DND-41 (cell line): ENCODE data around the gene ACOT12.

Experiments used
- ATAC-seq: fragments of 200-7000 bp; cut with Tn5 transposase; 3 replicates; pipeline ENCODE4 v1.9.1; 2021; ENCODE audit warnings: low read depth; ENCODE audit not compliant: insufficient read depth
- DNase-seq: peaks from one replicate; pipeline ENCODE4 v3.0.0-alpha.2; 2020
- H2AFZ ChIP-seq: 2 replicates; pipeline ENCODE4 v1.6.0; 2012; ENCODE audit warnings: low read depth, low read length
- H3K27ac ChIP-seq: 2 replicates; pipeline ENCODE4 v1.5.1; 2012; ENCODE audit warnings: low read length, inconsistent platforms
- H3K27me3 ChIP-seq: fragments of 200-600 bp; sonication (generic); 2 replicates; pipeline ENCODE4 v1.6.0; 2012; ENCODE audit warnings: low read length, mild to moderate bottlenecking, inconsistent platforms; ENCODE audit not compliant: insufficient read depth, poor library complexity
- H3K36me3 ChIP-seq: 2 replicates; pipeline ENCODE4 v1.5.1; 2012; ENCODE audit warnings: low read length, inconsistent platforms; ENCODE audit not compliant: insufficient read depth
- H3K4me1 ChIP-seq: 2 replicates; pipeline ENCODE4 v1.5.1; 2012; ENCODE audit warnings: mild to moderate bottlenecking, low read length; ENCODE audit not compliant: insufficient read depth
- H3K4me2 ChIP-seq: 2 replicates; pipeline ENCODE4 v1.6.0; 2012; ENCODE audit warnings: mild to moderate bottlenecking, moderate library complexity, low read length, inconsistent platforms; ENCODE audit not compliant: insufficient read depth
- H3K4me3 ChIP-seq, 2 experiments: fragments of 200-600 bp in 1 of 2; shearing (Covaris generic) in 1 of 2; 2 replicates each; pipeline ENCODE4 v1.5.1; 2012 to 2016; ENCODE audit warnings: inconsistent platforms in 2 of 2, low read length in 2 of 2, mild to moderate bottlenecking in 2 of 2, low read depth in 1 of 2, moderate library complexity in 1 of 2
- H3K79me2 ChIP-seq: 2 replicates; pipeline ENCODE4 v1.6.0; 2012; ENCODE audit warnings: low read length, inconsistent platforms; ENCODE audit not compliant: insufficient read depth
- H3K9ac ChIP-seq: 2 replicates; pipeline ENCODE4 v1.6.0; 2012; ENCODE audit warnings: low read depth, mild to moderate bottlenecking, inconsistent platforms, low read length, moderate library complexity
- H3K9me3 ChIP-seq: 2 replicates; pipeline ENCODE4 v1.5.1; 2012; ENCODE audit warnings: low read length, moderate library complexity, mild to moderate bottlenecking, inconsistent platforms; ENCODE audit not compliant: insufficient read depth, severe bottlenecking
- H4K20me1 ChIP-seq: 2 replicates; pipeline ENCODE4 v1.6.0; 2012; ENCODE audit warnings: low read length; ENCODE audit not compliant: insufficient read depth
- EZH2 ChIP-seq: IDR thresholded peaks from 3 replicates; pipeline ENCODE4 v1.6.1; 2012; ENCODE audit warnings: borderline replicate concordance, low read depth, mild to moderate bottlenecking, moderate library complexity, low read length, inconsistent platforms; ENCODE audit not compliant: severe bottlenecking
- TF ChIP-seq, protein P1 (sequence below): IDR thresholded peaks from 2 replicates; pipeline ENCODE4 v1.5.1; 2012; ENCODE audit warnings: borderline replicate concordance, low read length, moderate library complexity, mild to moderate bottlenecking; ENCODE audit not compliant: poor library complexity, severe bottlenecking; ENCODE audit errors: extremely low read depth

Gene ACOT12

DNA sequence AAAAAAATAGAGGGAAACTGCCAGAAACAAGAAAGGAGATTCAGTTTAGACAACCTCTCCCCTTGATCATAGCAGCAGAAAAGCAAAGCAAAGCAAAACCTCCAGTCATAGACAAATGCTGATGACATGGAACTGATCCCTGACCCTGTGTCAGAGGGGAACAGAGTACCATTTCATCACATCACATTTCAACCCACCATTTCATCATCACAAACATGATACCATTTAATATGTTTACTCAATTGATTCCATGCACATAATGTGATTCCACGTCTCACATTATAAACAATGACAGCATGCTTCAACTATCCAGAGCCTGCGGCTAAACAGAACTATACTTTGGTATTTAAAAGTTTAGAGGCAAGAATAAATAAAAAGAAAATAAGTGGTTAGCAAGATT lies 28.7 kb upstream of the ACOT12 start:
- Histone ChIP-seq H3K27me3 (no peaks in the 10 kb centered on the region), H4K20me1 (no peaks in the 10 kb centered on the region), H3K79me2 (peaks cover 5% of the 10 kb centered on the region), H3K9me3 (no peaks in the 10 kb centered on the region), H3K36me3 (peaks cover 85% of the 10 kb centered on the region), H2AFZ (no peak overlapping the region), H3K4me3 (no peak overlapping the region), H3K4me1 (peaks cover 9% of the 10 kb centered on the region), H3K4me2 (no peak overlapping the region), H3K9ac (no peak overlapping the region), H3K27ac (no peak overlapping the region)
- TF ChIP-seq, protein P1, sequence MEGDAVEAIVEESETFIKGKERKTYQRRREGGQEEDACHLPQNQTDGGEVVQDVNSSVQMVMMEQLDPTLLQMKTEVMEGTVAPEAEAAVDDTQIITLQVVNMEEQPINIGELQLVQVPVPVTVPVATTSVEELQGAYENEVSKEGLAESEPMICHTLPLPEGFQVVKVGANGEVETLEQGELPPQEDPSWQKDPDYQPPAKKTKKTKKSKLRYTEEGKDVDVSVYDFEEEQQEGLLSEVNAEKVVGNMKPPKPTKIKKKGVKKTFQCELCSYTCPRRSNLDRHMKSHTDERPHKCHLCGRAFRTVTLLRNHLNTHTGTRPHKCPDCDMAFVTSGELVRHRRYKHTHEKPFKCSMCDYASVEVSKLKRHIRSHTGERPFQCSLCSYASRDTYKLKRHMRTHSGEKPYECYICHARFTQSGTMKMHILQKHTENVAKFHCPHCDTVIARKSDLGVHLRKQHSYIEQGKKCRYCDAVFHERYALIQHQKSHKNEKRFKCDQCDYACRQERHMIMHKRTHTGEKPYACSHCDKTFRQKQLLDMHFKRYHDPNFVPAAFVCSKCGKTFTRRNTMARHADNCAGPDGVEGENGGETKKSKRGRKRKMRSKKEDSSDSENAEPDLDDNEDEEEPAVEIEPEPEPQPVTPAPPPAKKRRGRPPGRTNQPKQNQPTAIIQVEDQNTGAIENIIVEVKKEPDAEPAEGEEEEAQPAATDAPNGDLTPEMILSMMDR, result no peak
- TF ChIP-seq EZH2, result no peak
- DNase-seq, result no peak
- no peak for ATAC-seq

DNA sequence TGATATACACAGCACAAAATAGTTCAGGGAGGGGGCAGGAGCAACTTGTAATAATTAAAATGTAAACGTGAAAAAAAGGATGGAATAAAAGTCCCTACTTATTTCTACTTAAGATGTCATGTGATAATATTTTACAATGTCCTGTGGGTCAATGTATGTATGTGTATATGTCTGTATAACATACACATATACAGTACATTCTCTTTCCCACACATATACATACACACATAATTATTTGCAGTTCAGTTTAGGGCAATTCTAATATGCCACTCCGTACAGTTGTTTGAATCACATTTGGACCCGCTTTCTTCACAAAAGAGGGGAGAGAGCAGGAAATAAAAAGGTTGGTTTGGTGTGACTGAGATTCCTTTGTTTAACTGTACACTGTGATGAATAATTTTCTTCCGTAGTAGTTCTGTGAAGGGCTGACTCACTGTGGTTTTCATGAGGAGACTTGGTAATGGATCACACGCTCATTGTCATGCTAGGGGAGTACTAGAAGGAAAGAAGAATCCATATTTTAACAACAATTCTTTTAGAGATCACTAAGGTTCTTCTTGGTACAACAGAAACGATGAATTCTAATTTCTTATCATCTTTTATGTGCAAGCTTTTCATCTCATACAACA lies 26.2 kb upstream of the ACOT12 start:
- Histone ChIP-seq H4K20me1 (no peaks in the 10 kb centered on the region), H3K27ac (no peak overlapping the region), H3K36me3 (peaks cover 82% of the 10 kb centered on the region), H3K4me3 (no peak overlapping the region), H3K9ac (no peak overlapping the region), H3K4me1 (no peaks in the 10 kb centered on the region), H3K27me3 (no peaks in the 10 kb centered on the region), H3K79me2 (peaks cover 5% of the 10 kb centered on the region), H2AFZ (no peak overlapping the region), H3K4me2 (no peak overlapping the region), H3K9me3 (no peaks in the 10 kb centered on the region)
- ATAC-seq (peak; percentile 95), DNase-seq (no peak)
- no peak for TF ChIP-seq EZH2
- TF ChIP-seq, protein P1, result no peak

DNA sequence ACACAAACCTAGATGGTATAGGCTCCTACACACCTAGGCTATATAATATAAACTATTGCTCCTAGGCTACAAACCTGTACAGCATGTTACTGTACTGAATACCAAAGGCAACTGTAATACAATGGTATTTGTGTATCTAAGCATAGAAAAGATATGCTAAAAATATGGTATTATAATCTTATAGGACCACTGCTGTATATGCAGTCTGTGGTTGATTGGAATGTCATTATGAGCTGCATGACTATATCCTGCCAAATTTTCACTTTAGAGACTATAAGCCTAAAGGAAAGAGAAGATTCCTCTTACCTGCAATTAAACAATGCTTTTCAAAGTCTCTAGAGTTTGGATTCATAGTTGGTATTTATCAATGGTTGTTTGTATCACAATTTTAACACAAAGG lies 24.7 kb upstream of the ACOT12 start:
- Histone ChIP-seq H3K27me3 (no peaks in the 10 kb centered on the region), H3K9ac (no peak overlapping the region), H3K36me3 (peaks cover 76% of the 10 kb centered on the region), H3K9me3 (no peaks in the 10 kb centered on the region), H3K4me1 (no peaks in the 10 kb centered on the region), H3K4me3 (no peak overlapping the region), H3K79me2 (no peaks in the 10 kb centered on the region), H3K4me2 (no peak overlapping the region), H2AFZ (no peak overlapping the region), H3K27ac (no peak overlapping the region), H4K20me1 (no peaks in the 10 kb centered on the region)
- no peak for ATAC-seq
- TF ChIP-seq, protein P1, result no peak
- no peak for TF ChIP-seq EZH2
- no peak for DNase-seq
